Activated CD4-positive, alpha-beta memory T cell treated with anti-CD3 and anti-CD28 coated beads for 36 hours (primary cell): ENCODE results near the gene APOA1. TPM values are rescaled to one million over a fixed set of nuclear protein-coding genes. Genes with fewer than 3 reads are reported as not detected.

Experiments used
- CTCF ChIA-PET: fragments of 350-600 bp; sonication (Branson Sonifier 250); formaldehyde crosslinking; loops from one replicate; lab custom pipeline; 2021; ENCODE audit warnings: antibody characterized with exemption, inconsistent platforms; lab: Charles Lee
- POLR2A ChIA-PET: fragments of 350-600 bp; sonication (Branson Sonifier 250); formaldehyde crosslinking; loops from one replicate; lab custom pipeline; 2021; ENCODE audit warnings: antibody characterized with exemption; lab: Charles Lee
- DNase-seq: peaks from one replicate; pipeline ENCODE4 v3.0.0-alpha.2; 2020
- H3K27ac Mint-ChIP-seq: one replicate; pipeline ENCODE4 v1.8.0; 2021; ENCODE audit warnings: mixed read lengths
- H3K27me3 Mint-ChIP-seq: one replicate; pipeline ENCODE4 v1.8.0; 2021; ENCODE audit warnings: mixed read lengths
- H3K36me3 Mint-ChIP-seq: one replicate; pipeline ENCODE4 v1.8.0; 2021; ENCODE audit warnings: mixed read lengths
- H3K4me1 Mint-ChIP-seq: one replicate; pipeline ENCODE4 v1.8.0; 2021; ENCODE audit warnings: low read depth, mixed read lengths
- H3K4me3 Mint-ChIP-seq: one replicate; pipeline ENCODE4 v1.8.0; 2021; ENCODE audit warnings: mild to moderate bottlenecking, mixed read lengths
- H3K9me3 Mint-ChIP-seq: one replicate; pipeline ENCODE4 v1.8.0; 2021; ENCODE audit warnings: mixed read lengths
- intact Hi-C: fragments of 100-400 bp; cut with micrococcal nuclease; formaldehyde crosslinking; loops from one replicate; pipeline ENCODE4 v1.15.1; 2023
- total RNA-seq, 2 experiments: library from RNA; stranded (reverse); gene quantifications; one replicate each; pipeline ENCODE4 v1.2.3, GENCODE V29; 2021

Gene APOA1
- total RNA-seq, 2 experiments from 2014 or later, result 0.24 TPM; not detected in 1

DNA sequence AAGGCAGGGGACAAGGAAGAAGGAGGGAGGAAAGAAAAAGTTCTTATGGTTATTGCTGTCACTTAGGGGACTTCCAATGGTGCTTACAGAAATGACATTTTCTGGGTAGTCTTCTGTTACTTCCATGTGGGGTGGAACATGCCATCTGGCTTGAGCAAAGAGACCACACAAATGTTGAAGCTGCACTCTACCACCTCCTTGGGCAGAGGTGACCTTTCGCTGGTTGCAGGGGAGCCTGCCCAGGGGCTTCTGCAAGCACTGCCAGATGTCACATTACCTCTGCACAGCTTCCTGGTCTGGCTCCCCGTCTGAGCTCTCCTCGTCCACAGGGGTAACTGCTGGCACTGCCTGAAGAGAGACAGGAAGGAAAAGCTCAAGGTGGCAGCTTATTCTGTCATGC, 32.6 kb upstream of the APOA1 start:
- Mint-ChIP-seq H3K36me3 (peaks cover 39% of the 10 kb centered on the region), H3K27ac (peak overlapping the region; percentile 26)
- POLR2A ChIA-PET, result no interaction called here

DNA sequence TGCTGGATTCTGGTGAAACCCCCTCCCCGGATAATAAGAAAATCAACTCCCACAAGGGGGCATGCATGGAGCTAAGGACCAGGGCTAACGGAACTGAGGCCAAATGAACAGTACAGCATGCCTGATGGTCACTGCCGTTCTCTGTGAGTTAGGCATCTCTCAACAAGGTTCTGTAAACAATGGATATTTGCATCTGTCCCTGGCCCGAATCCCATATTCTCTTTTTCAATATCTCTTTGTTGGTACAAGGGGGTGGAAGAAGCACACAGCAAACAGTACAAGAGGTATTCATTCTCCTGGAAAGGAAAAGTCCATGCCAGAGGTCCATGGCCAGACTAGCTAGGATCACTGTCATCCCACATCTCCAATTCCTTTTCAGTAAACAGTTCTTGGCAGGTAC, 32.2 kb upstream of the APOA1 start:
- H3K4me3 Mint-ChIP-seq, result no peak overlapping the region
- no peaks in the 10 kb centered on the region for H3K27me3 Mint-ChIP-seq
- POLR2A ChIA-PET, result interaction anchor here (0.6 kb wide), 1 partner anchor 59 kb away, joined by 3 read pairs; no protein-coding TSS in a partner anchor
- peaks cover 7% of the 10 kb centered on the region for H3K4me1 Mint-ChIP-seq
- peaks cover 37% of the 10 kb centered on the region for H3K36me3 Mint-ChIP-seq
- DNase-seq, result no peak
- intact Hi-C loops, result no loop called here
- H3K27ac Mint-ChIP-seq, result peak overlapping the region; percentile 26
- H3K9me3 Mint-ChIP-seq, result no peaks in the 10 kb centered on the region
- CTCF ChIA-PET, result interaction anchor here (2.5 to 2.7 kb wide), 2 partner anchors 34 to 236 kb away, joined by 7 to 13 read pairs; no protein-coding TSS in a partner anchor

More for the DNA sequence above, 32.6 kb upstream of the APOA1 start:
- Mint-ChIP-seq H3K27me3 (no peaks in the 10 kb centered on the region), H3K4me1 (peaks cover 7% of the 10 kb centered on the region), H3K4me3 (no peak overlapping the region), H3K9me3 (no peaks in the 10 kb centered on the region)
- CTCF ChIA-PET, result interaction anchor here (2.5 to 2.7 kb wide), 2 partner anchors 34 to 236 kb away, joined by 7 to 13 read pairs; no protein-coding TSS in a partner anchor
- intact Hi-C loops, result no loop called here
- DNase-seq, result no peak

DNA sequence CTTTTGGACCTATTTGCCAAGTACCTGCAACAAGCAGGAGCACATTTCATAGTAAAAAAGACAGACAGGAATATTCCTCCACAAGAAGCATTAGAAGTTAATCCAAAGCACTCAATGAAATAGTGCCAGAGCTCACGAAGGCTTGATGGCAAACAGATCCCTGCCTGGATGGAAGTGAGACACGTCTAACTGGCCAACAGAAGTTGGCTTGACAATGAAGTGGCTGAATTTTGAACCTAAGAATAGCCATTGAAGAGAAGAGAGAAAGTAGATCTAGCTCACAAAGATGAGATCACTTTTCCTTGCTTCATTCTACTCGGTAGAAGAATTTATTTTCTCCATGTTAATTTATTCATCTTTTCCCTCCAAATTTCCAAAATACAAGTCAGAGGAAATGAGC, 30.6 kb upstream of the APOA1 start:
- Mint-ChIP-seq H3K9me3 (no peaks in the 10 kb centered on the region), H3K27ac (no peak overlapping the region), H3K4me3 (no peak overlapping the region), H3K27me3 (no peaks in the 10 kb centered on the region), H3K4me1 (peaks cover 7% of the 10 kb centered on the region), H3K36me3 (peaks cover 37% of the 10 kb centered on the region)
- ChIA-PET POLR2A (no interaction called here), CTCF (interaction anchor here (1.0 kb wide), 1 partner anchor 238 kb away, joined by 3 read pairs; no protein-coding TSS in a partner anchor)
- intact Hi-C loops, result no loop called here
- DNase-seq, result no peak

DNA sequence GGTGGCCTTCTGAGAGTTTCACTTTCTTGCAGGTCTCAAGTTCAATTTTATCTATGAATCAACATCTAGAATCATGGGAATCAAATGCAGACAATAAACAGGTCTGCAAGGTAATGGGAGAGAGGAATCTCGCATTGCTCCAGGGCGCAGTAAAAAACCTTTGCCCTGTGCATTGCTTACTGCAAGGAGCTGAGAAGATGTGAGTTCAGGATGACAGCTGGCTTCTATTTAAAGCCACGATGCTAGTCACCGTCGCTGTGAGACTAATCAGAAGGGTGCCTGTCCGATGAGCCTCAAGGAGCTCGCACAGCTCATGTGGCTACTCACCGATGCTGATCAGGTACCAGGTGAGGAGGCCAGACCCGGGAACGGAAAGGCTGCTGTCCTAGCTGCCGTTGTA, 30.2 kb upstream of the APOA1 start:
- Mint-ChIP-seq H3K4me1 (peaks cover 7% of the 10 kb centered on the region), H3K9me3 (no peaks in the 10 kb centered on the region), H3K27me3 (no peaks in the 10 kb centered on the region), H3K27ac (no peak overlapping the region), H3K4me3 (no peak overlapping the region), H3K36me3 (peaks cover 33% of the 10 kb centered on the region)
- intact Hi-C loops, result no loop called here
- no peak for DNase-seq
- CTCF ChIA-PET, result interaction anchor here (0.6 to 1.9 kb wide), 5 partner anchors 12 to 239 kb away, joined by 3 to 4 read pairs (median 3); partner anchors contain the start of gene APOA5
- POLR2A ChIA-PET, result no interaction called here

DNA sequence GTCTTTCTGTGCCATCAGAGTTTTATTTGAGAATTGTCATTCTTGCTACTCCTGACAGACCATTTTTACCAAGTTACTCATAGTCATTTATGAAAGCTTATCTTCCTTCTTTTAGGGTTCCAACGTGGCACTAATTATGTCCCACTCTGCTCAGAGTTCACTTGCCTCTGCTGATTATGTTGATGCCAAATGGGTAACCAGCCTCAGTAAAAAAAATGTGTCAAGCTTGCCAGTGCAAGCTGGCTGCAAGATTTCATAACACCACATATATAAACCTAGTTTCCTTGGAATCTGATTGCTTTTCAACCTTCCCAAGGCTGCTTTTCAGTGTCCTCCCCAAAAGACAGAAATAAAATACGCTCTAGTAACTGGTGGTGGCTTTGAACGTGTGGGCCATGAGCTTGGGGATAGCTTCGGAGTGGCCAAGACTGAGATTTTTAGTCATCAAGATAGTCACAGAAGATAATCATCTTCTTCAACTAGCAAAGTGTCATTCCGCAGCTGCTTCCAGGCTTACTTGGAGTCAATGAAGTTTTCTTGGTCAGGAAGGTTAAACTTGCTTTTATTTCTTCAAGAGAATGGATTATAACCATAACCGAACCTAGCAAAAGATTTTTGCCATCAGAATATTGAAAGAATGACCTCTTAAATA, 29.5 kb upstream of the APOA1 start:
- Mint-ChIP-seq H3K4me3 (no peak overlapping the region), H3K27me3 (no peaks in the 10 kb centered on the region), H3K4me1 (peaks cover 12% of the 10 kb centered on the region), H3K36me3 (peaks cover 37% of the 10 kb centered on the region), H3K9me3 (no peaks in the 10 kb centered on the region), H3K27ac (no peak overlapping the region)
- ChIA-PET CTCF (interaction anchor here (0.6 to 1.9 kb wide), 4 partner anchors 13 to 87 kb away, joined by 3 to 4 read pairs (median 4); partner anchors contain the start of gene APOA5), POLR2A (no interaction called here)
- intact Hi-C loops, result no loop called here
- DNase-seq, result no peak

DNA sequence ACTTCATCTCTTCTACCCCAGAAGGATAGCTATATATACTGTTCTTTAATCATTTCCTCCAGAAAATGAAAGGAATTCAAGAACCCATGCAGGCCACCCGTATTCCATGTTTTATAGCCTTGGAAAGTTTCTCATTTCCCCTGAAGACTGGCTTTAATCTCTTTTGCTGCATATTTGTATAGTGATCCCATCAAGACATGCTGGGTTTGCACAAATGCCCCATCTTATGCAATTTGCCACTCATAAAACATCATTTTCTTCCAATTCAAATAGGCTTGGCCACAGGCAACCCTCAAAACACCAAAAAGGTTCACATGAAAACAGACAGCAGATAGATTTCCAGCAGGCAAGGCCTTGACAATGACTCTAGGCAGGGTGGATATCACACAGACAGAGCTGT, 28.3 kb upstream of the APOA1 start:
- ChIA-PET POLR2A (interaction anchor here (1.2 kb wide), 1 partner anchor 12 kb away, joined by 3 read pairs; no protein-coding TSS in a partner anchor), CTCF (no interaction called here)
- peak overlapping the region; percentile 26 for H3K27ac Mint-ChIP-seq
- peaks cover 20% of the 10 kb centered on the region for H3K4me1 Mint-ChIP-seq
- no peaks in the 10 kb centered on the region for H3K9me3 Mint-ChIP-seq
- no peak for DNase-seq
- H3K4me3 Mint-ChIP-seq, result no peak overlapping the region
- peaks cover 43% of the 10 kb centered on the region for H3K36me3 Mint-ChIP-seq
- H3K27me3 Mint-ChIP-seq, result no peaks in the 10 kb centered on the region
- intact Hi-C loops, result no loop called here

DNA sequence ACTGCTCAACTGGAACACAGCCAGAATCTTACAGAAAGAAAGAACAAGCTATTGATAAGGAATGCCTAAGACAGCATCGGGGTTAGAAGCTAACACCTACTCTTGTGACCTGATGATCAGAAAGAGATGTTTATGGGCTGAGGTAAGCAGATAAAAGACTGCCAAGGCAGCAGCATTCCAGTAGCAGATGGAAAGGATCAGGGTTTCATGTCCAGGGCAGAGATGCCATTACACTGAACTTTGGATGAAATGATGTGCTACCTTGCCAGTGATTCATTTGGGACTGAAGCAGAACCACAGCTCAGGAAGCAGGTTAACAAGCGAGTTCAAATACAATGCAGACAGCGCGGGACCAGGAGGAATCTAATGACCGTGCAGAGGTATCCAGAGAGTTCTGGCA, 27.1 kb upstream of the APOA1 start:
- POLR2A ChIA-PET, result no interaction called here
- Mint-ChIP-seq H3K27ac (no peak overlapping the region), H3K4me1 (peaks cover 13% of the 10 kb centered on the region), H3K4me3 (no peak overlapping the region), H3K36me3 (peaks cover 39% of the 10 kb centered on the region), H3K27me3 (no peaks in the 10 kb centered on the region), H3K9me3 (no peaks in the 10 kb centered on the region)
- CTCF ChIA-PET, result interaction anchor here (1.2 kb wide), 1 partner anchor 29 kb away, joined by 4 read pairs; no protein-coding TSS in a partner anchor
- intact Hi-C loops, result no loop called here
- no peak for DNase-seq

DNA sequence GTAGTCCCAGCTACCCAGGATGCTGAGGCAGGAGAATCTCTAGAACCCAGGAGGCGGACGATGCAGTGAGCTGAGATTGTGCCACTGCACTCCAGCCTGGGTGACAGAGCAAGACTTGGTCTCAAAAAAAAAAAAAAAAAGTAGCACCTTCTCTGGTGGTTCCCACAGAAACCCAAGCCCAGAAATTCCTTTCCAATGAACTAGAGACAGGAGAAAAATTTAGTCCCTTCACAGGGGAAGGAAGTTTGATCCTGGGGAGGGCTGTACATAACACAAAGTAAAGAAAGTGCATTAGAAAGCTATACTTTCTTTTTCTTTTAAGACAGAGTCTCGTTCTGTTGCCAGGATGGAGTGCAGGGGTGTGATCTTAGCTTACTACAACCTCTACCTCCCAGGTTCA, 25.5 kb upstream of the APOA1 start:
- Mint-ChIP-seq H3K4me1 (peaks cover 13% of the 10 kb centered on the region), H3K36me3 (peaks cover 46% of the 10 kb centered on the region), H3K27ac (no peak overlapping the region), H3K4me3 (no peak overlapping the region), H3K9me3 (no peaks in the 10 kb centered on the region), H3K27me3 (no peaks in the 10 kb centered on the region)
- intact Hi-C loops, result no loop called here
- DNase-seq, result no peak
- ChIA-PET POLR2A (interaction anchor here (1.2 kb wide), 1 partner anchor 9 kb away, joined by 3 read pairs; no protein-coding TSS in a partner anchor), CTCF (interaction anchor here (0.9 kb wide), 1 partner anchor 14 kb away, joined by 3 read pairs; no protein-coding TSS in a partner anchor)

DNA sequence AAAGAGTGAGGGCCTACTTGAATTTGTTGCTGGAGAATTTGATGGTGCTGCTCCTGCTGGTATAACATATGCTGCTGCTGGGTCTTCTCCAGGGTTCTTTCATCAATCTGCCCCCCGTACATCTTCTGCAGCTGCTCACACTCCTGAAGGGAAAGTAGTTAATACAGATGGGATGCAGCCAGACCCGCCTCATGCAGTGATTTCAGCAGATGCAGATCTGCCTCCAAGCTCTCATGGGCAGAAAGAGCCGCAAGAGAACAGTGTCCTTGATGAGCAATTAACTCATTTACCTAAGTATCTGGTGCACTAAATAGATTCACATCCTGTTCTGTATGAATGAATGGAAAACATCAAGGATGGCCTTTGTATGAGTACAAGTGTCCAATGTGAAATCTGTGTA, 24.8 kb upstream of the APOA1 start:
- peaks cover 19% of the 10 kb centered on the region for H3K4me1 Mint-ChIP-seq
- ChIA-PET POLR2A (interaction anchor here (0.6 to 0.7 kb wide), 2 partner anchors 9 to 204 kb away, joined by 3 to 5 read pairs; no protein-coding TSS in a partner anchor), CTCF (no interaction called here)
- DNase-seq, result no peak
- H3K4me3 Mint-ChIP-seq, result no peak overlapping the region
- intact Hi-C loops, result no loop called here
- no peaks in the 10 kb centered on the region for H3K27me3 Mint-ChIP-seq
- H3K9me3 Mint-ChIP-seq, result no peaks in the 10 kb centered on the region
- H3K36me3 Mint-ChIP-seq, result peaks cover 43% of the 10 kb centered on the region
- H3K27ac Mint-ChIP-seq, result no peak overlapping the region

DNA sequence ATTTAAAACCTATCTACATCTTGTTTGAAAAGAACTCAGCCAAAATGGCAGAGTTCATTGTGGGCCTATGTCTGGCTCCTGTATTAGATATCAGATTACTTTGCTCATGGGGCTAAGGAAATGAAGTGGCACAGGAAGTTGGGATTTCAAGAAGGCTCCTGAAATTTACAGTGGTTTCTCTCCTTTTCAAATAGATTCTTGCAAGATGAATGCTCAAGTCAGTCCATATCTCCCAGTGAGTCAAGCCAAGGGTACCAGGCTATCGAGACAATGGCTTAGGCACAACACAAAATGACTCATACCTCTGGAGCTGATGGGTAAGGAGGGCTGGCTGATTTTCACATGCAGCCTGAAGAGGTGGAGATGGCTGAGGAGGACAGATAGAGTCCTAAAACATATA, 24.1 kb upstream of the APOA1 start:
- intact Hi-C loops, result no loop called here
- Mint-ChIP-seq H3K27me3 (no peaks in the 10 kb centered on the region), H3K36me3 (peaks cover 38% of the 10 kb centered on the region), H3K4me3 (no peak overlapping the region), H3K4me1 (peaks cover 25% of the 10 kb centered on the region), H3K9me3 (no peaks in the 10 kb centered on the region), H3K27ac (peak overlapping the region; percentile 10)
- no peak for DNase-seq
- POLR2A ChIA-PET, result interaction anchor here (0.6 to 0.7 kb wide), 2 partner anchors 8 to 205 kb away, joined by 3 to 5 read pairs; no protein-coding TSS in a partner anchor
- CTCF ChIA-PET, result interaction anchor here (0.7 kb wide), 1 partner anchor 231 kb away, joined by 3 read pairs; no protein-coding TSS in a partner anchor

DNA sequence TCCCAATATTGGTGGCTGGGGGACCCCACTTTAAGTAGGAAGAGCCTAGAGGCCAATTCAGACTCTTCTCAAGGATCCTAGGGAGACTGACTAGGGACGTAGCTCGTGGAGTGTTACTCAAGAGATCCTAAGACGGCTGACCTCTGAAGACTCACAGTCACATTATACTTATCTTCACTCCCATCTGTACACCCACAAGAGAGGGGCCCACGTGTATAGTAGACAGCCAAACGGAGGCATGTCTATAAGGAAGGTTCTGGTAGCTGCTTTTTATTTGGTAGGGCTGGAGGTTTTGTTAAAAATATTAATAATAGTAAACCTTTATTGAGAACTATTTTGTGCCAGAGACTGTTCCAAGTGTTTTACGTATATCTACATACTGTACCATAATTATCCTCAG, 22.9 kb upstream of the APOA1 start:
- ChIA-PET POLR2A (interaction anchor here (0.6 kb wide), 1 partner anchor 73 kb away, joined by 4 read pairs; no protein-coding TSS in a partner anchor), CTCF (interaction anchor here (1.8 kb wide), 1 partner anchor 69 kb away, joined by 6 read pairs; the partner anchor contains the start of gene APOA5)
- H3K27me3 Mint-ChIP-seq, result no peaks in the 10 kb centered on the region
- intact Hi-C loops, result no loop called here
- no peak overlapping the region for H3K4me3 Mint-ChIP-seq
- no peak for DNase-seq
- no peak overlapping the region for H3K27ac Mint-ChIP-seq
- H3K4me1 Mint-ChIP-seq, result peaks cover 37% of the 10 kb centered on the region
- H3K36me3 Mint-ChIP-seq, result peaks cover 42% of the 10 kb centered on the region
- no peaks in the 10 kb centered on the region for H3K9me3 Mint-ChIP-seq

DNA sequence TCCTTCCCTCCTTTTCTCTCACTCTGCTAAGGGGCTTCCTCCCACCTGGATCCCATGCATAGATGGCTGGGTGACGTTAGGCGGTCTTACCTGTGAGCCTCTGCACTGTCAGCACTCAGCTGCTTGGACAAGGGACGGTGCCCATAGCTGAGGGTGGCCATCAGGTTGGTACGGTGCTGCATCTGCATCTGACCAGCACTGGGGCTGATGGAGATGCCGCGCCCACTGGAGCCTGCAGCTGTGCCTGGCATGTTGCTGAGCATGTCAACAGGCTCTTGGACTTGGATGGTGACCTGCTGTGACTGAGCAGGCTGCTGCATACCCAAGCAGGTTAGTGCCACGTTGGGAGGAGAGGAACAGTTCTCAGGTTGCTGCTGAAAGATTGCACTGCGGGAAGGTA, 21.8 kb upstream of the APOA1 start:
- Mint-ChIP-seq H3K27me3 (no peaks in the 10 kb centered on the region), H3K4me1 (peaks cover 44% of the 10 kb centered on the region), H3K4me3 (no peak overlapping the region), H3K9me3 (no peaks in the 10 kb centered on the region), H3K27ac (peak overlapping the region; percentile 21), H3K36me3 (peaks cover 47% of the 10 kb centered on the region)
- no peak for DNase-seq
- CTCF ChIA-PET, result interaction anchor here (1.4 kb wide), 1 partner anchor 23 kb away, joined by 3 read pairs; no protein-coding TSS in a partner anchor
- POLR2A ChIA-PET, result no interaction called here
- intact Hi-C loops, result no loop called here
